NCI-H510A treated with DMSO at 0.1 percent for 48 hours (cell line): ENCODE results near the gene NAT16.
A peak's percentile ranks its signal among the peaks of the same experiment; 100 is the strongest.
"Not testable (repeated sequence)": the region's sequence is repeated elsewhere in the genome, so short reads cannot be mapped to it uniquely, and the experiment has no call there.

ENCODE experiments used
- DNase-seq: peaks from one replicate; lab custom pipeline; 2025; lab: John Stamatoyannopoulos, UW

NAT16 gene

GRCh38 chr7:101180130-101180755 is at the start of gene NAT16:
Gene NAT16 (minus strand): TSS chr7:101180293. CDS start chr7:101174807, 5,486 bp downstream.
- no peak for DNase-seq

- no peak for DNase-seq
These were observed 46.6 kb upstream of the NAT16 start for GRCh38 chr7:101226721-101227120.

GRCh38 chr7:101225650-101226049 is 45.6 kb upstream of the NAT16 start:
- no peak for DNase-seq

- no peak for DNase-seq
These were observed 43.4 kb upstream of the NAT16 start for GRCh38 chr7:101223528-101223927.

GRCh38 chr7:101222275-101222830 is 42.3 kb upstream of the NAT16 start:
- DNase-seq = no peak

- no peak for DNase-seq
These were observed 40.2 kb upstream of the NAT16 start for GRCh38 chr7:101220295-101220694.

- DNase-seq = no peak
These were observed 38.4 kb upstream of the NAT16 start for GRCh38 chr7:101218236-101219125.

GRCh38 chr7:101217388-101218235 is 37.5 kb upstream of the NAT16 start, which contains the start of the genes PLOD3 and ZNHIT1:
Gene PLOD3 (minus strand): TSS chr7:101217581. CDS start chr7:101217274, 307 bp downstream.
Gene ZNHIT1 (plus strand): TSS chr7:101218165. CDS start chr7:101218196, 31 bp downstream.
- DNase-seq = peak; percentile 92

- DNase-seq = no peak
These were observed 36.8 kb upstream of the NAT16 start for GRCh38 chr7:101216860-101217387.

- peak; percentile 5 for DNase-seq
These were observed 36.1 kb upstream of the NAT16 start for GRCh38 chr7:101216001-101216859.

GRCh38 chr7:101212014-101212413 is 31.9 kb upstream of the NAT16 start:
- no peak for DNase-seq

- no peak for DNase-seq
These were observed 31.4 kb upstream of the NAT16 start for GRCh38 chr7:101211501-101211900.

GRCh38 chr7:101210143-101210542 is 30.1 kb upstream of the NAT16 start:
- DNase-seq = no peak

- DNase-seq = no peak
These were observed 28.7 kb upstream of the NAT16 start for GRCh38 chr7:101208794-101209193.

- no peak for DNase-seq
These were observed 27.4 kb upstream of the NAT16 start for GRCh38 chr7:101207459-101207858.

- no peak for DNase-seq
These were observed 26.6 kb upstream of the NAT16 start for GRCh38 chr7:101206665-101207042.

GRCh38 chr7:101205901-101206664 is 26.0 kb upstream of the NAT16 start:
- no peak for DNase-seq

GRCh38 chr7:101203740-101204738 is 23.9 kb upstream of the NAT16 start:
- not testable (repeated sequence) for DNase-seq

- no peak for DNase-seq
These were observed 22.5 kb upstream of the NAT16 start for GRCh38 chr7:101202603-101202918.
